GM18868 (cell line): ENCODE measurements around the gene LAMA5.

Experiments
- ATAC-seq: cut with Tn5 transposase; IDR thresholded peaks from one replicate; pipeline ENCODE4 v1.9.1; 2021; ENCODE audit warnings: mild to moderate bottlenecking, moderate library complexity; ENCODE audit not compliant: unreplicated experiment

The LAMA5 gene

GRCh38 chr20:62291251-62292066, 75.7 kb downstream of the LAMA5 start:
- ATAC-seq, result no peak

GRCh38 chr20:62289898-62290297, 77.2 kb downstream of the LAMA5 start:
- no peak for ATAC-seq

GRCh38 chr20:62289131-62289530, 78.0 kb downstream of the LAMA5 start:
- ATAC-seq, result no peak

GRCh38 chr20:62288535-62289105, 78.5 kb downstream of the LAMA5 start:
- ATAC-seq, result no peak

GRCh38 chr20:62287759-62288534, 79.2 kb downstream of the LAMA5 start:
- ATAC-seq, result no peak

GRCh38 chr20:62287129-62287528, 80.0 kb downstream of the LAMA5 start:
- ATAC-seq, result no peak

GRCh38 chr20:62286493-62287064, 80.5 kb downstream of the LAMA5 start:
- no peak for ATAC-seq

- ATAC-seq, result no peak
Observed at GRCh38 chr20:62285722-62286121, 81.4 kb downstream of the LAMA5 start.

- ATAC-seq, result no peak
Observed at GRCh38 chr20:62285151-62285550, 82.0 kb downstream of the LAMA5 start.

GRCh38 chr20:62284448-62284847, 82.7 kb downstream of the LAMA5 start:
- ATAC-seq, result no peak

- no peak for ATAC-seq
Observed at GRCh38 chr20:62282877-62283503, 84.1 kb downstream of the LAMA5 start.

- no peak for ATAC-seq
Observed at GRCh38 chr20:62282103-62282502, 85.0 kb downstream of the LAMA5 start.

GRCh38 chr20:62281161-62281933, 85.8 kb downstream of the LAMA5 start:
- no peak for ATAC-seq

- no peak for ATAC-seq
Observed at GRCh38 chr20:62280303-62280702, 86.8 kb downstream of the LAMA5 start.

GRCh38 chr20:62277253-62277652, 89.9 kb downstream of the LAMA5 start:
- ATAC-seq, result no peak

GRCh38 chr20:62276439-62276838, 90.7 kb downstream of the LAMA5 start:
- no peak for ATAC-seq

- no peak for ATAC-seq
Observed at GRCh38 chr20:62275219-62275618, 91.9 kb downstream of the LAMA5 start.

- ATAC-seq, result peak; percentile 65
Observed at GRCh38 chr20:62274332-62274950, 92.7 kb downstream of the LAMA5 start.

- no peak for ATAC-seq
Observed at GRCh38 chr20:62273416-62273815, 93.7 kb downstream of the LAMA5 start.

- no peak for ATAC-seq
Observed at GRCh38 chr20:62272200-62272599, 94.9 kb downstream of the LAMA5 start.
